CD4-positive, alpha-beta T cell treated with Interferon alpha-2 for 1 hour (primary cell): Measurements from ENCODE around the gene SRSF10.
"Not testable (repeated sequence)": the region's sequence is repeated elsewhere in the genome, so short reads cannot be mapped to it uniquely, and the experiment has no call there.

Source experiments
- DNase-seq, 2 donors: peaks; one replicate each; pipeline ENCODE4 v3.0.0-alpha.2; 2020 to 2022

SRSF10 gene

DNA sequence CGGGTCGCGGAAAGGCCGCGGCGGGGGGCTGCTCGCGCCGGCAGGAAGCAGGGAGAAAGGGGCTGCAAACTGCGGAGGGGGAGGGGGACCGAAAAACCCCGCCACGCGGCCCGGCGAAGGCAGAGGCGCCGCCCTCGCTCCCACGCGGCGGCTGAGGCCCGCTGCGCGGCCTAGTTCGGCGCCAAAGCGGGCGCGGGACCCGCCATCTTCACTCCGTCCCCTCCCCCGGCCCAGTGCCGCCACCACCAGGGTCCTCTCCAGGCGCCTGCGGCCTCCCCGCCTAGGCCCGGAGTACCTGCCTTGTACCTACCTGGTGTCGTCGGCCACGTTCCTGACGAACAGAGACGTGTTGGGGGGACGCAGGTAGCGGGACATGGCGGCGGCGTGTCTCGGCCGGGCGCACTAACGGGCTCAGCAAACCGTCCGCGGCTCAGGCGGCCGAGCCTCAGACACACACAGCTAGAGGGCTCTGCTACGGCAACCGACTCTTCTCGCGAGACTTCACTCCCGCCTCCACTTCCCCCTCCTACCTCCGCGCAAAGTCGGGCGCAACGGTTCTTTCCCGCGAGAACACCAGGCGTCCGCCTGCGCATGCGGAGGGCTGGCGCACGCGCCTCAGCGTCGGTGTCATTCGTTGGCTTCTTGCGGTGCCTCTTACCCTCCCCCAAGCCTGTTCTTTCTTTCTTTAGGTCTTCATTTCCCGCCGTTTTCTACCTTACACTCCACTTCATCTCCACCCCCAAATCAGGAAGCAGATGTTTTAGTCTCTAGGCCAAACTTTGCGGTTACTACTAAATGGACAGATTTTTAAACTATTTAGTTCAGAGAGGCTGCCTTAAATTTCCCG is at the start of gene SRSF10:
TSS of gene SRSF10 (minus strand) at position 447 of the 847 bp plus-strand sequence. CDS start at position 375, 72 bp downstream.
- DNase-seq, result peak; percentile 99

GRCh38 chr1:24027838-24028468 is 47.8 kb upstream of the SRSF10 start:
- DNase-seq, result peak in 1 of 2 donors; percentile 48

- DNase-seq, result no peak
Measured at GRCh38 chr1:24022581-24023361, 42.6 kb upstream of the SRSF10 start.

- no peak for DNase-seq
Measured at GRCh38 chr1:24021403-24022266, 41.5 kb upstream of the SRSF10 start.

DNA sequence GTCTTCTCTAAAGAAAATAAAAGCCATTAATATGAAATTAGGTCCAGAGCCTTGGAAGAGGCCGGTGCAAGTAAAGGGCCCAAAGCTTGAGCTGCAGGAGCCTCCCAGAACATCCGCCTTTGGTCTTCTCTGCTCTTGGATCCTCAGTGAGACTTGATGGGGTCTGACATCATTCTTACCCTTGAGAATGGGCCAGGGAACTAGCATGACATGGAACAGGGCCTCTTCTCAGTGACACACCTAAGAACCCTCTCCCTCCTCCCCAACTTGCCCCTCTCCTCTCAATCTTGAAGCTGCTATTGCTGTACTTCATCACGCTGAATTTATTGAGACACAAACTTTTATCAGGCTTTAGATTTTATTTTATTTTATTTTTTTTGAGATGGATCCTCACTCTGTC is 40.3 kb upstream of the SRSF10 start:
- no peak for DNase-seq

DNA sequence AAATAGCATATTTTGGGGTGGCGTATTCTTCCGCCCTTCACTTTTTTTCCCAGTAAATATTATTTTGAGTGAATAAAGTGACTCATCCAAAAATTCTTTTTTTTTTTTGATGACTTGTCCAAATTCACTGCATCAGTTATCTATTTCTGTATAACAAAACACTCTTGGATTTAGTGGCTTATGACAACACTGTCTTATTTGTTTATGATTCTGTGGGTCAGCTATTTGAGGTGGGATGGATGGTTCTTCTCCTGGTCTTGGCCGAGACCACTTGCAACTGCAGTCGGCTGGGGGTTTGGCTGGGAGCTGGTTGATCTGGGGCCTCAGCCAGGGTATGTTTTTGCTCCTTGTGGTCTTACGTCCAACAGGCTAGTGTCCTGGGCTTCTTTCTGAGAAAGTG is 39.9 kb upstream of the SRSF10 start:
- DNase-seq, result no peak

DNA sequence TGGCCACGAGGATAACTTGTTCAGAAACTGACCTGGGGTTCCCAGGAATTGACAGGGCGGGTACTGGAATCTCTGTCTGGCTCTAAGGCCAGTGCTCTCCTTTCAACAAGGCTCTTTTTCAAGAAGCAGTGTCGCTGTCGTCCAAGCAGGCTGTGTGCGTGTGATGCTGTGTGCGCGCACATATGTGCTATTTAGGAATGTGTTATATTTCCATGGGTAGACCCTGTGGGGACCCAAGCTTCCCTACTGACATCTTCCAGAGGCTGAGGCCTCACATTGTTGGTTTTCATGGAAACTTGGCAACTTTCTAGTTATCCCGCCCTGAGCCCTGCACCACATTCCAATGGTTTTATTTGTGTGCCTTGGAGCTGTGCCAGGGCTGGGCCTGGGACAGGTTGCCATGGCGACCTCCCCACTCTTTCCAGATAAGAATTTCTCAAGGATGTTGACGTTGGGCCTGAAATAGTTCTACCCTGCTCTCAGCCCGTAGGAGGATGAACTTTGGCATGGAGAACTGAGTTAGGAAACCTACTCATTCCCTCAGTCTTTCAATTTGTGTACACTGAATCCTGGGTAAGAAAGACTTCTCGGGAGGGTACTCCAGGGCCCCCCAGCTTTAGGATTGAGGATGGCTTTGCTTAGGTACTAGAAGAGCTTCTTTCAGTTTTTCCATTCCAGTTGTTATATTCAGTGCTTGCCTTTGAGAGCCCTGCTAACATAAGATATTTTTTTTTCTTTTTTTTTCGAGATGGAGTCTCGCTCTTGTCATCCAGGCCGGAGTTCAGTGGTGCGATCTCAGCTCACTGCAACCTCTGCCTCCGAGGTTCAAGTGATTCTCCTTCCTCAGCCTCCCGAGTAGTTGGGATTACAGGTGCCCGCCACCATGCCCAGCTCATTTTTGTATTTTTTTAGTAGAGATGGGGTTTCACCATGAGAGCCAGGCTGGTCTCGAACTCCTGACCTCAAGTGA is 38.8 kb upstream of the SRSF10 start:
- no peak for DNase-seq

GRCh38 chr1:24015221-24016210 is 35.4 kb upstream of the SRSF10 start:
- no peak for DNase-seq

GRCh38 chr1:24012878-24013277 is 32.8 kb upstream of the SRSF10 start:
- not testable (repeated sequence) for DNase-seq

GRCh38 chr1:24010650-24011049 is 30.5 kb upstream of the SRSF10 start:
- no peak for DNase-seq

DNA sequence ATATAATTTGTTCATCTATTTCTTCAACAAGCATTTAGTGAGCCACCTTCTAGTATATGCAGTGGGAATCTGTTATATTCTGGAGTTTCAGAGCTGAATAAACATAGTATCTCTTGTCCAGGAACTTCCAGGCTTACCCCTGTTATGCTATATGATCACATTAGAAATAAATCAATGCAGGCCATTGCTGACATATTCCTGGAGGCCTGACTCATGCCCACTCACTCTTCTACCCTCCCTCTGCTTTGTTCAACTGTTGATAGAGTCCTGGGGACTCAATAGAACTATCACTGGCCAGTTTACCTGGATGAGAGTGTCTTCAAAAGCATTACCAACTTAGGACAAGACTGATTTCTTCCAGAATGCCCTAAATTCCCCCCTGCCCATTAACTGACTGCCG is 29.3 kb upstream of the SRSF10 start:
- DNase-seq, result no peak

- not testable (repeated sequence) for DNase-seq
Measured at GRCh38 chr1:24008574-24009184, 28.6 kb upstream of the SRSF10 start.

GRCh38 chr1:24007079-24007478 is 27.0 kb upstream of the SRSF10 start:
- no peak for DNase-seq

- DNase-seq, result no peak
Measured at GRCh38 chr1:24005163-24005562, 25.0 kb upstream of the SRSF10 start.

- no peak for DNase-seq
Measured at GRCh38 chr1:24004132-24004531, 24.0 kb upstream of the SRSF10 start.

GRCh38 chr1:24003331-24003972 is 23.3 kb upstream of the SRSF10 start:
- DNase-seq, result no peak

- DNase-seq, result no peak
Measured at GRCh38 chr1:24002695-24003094, 22.6 kb upstream of the SRSF10 start.

DNA sequence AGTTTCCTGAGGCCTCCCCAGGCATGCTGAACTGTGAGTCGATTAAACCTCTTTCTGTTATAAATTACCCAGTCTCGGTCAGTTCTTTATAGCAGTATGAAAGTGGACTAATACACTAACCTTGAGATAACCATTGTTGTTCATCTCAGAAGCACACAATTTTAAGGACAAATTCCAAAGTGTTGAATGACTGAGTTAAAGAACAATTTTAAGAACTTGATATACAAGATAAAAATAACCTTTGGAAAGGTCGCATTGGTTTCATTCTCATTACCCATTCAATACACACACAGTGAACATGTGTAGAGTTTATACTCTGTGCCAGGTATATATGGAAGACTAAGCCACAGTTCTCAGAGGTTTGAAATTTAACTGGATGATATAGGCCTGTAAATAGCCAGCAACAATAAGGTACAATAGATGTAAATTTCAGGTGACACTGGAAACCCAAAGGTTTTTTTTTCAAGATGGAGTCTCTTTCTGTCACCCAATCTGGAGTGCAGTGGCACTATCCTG is 19.1 kb upstream of the SRSF10 start:
- DNase-seq, result no peak

GRCh38 chr1:23997812-23998211 is 17.7 kb upstream of the SRSF10 start:
- no peak for DNase-seq
